SK-N-SH (cell line): ENCODE results near the gene MBP. TPM values are rescaled to one million over a fixed set of nuclear protein-coding genes. Genes with fewer than 3 reads are reported as not detected.

Source experiments
- CTCF ChIA-PET: fragments of 300-600, 350-600 bp; formaldehyde crosslinking; extraction: SDS; loops from one replicate; lab custom pipeline; 2021; lab: Yijun Ruan, JAX
- POLR2A ChIA-PET: fragments of 350-600 bp; sonication (Branson Sonifier 250); formaldehyde crosslinking; extraction: SDS; loops from one replicate; lab custom pipeline; 2020; ENCODE audit warnings: antibody characterized with exemption, inconsistent platforms; lab: Yijun Ruan, JAX
- DNase-seq: peaks from one replicate; pipeline ENCODE4 v3.0.0; 2012
- H2AFZ ChIP-seq: fragments of 200-600 bp; sonication (generic); 2 replicates; pipeline ENCODE4 v1.8.1; 2016; ENCODE audit warnings: antibody characterized with exemption, mild to moderate bottlenecking, low read depth
- H3F3A ChIP-seq: fragments of 200-600 bp; sonication (generic); replicated peaks from 2 replicates; pipeline ENCODE3; 2016; ENCODE audit warnings: antibody characterized with exemption, mild to moderate bottlenecking; ENCODE audit not compliant: insufficient read depth
- H3K27ac ChIP-seq, 2 experiments: fragments of 200-500 bp in 1 of 2; fragments of 200-600 bp in 1 of 2; sonication (Bioruptor generic) in 1 of 2; sonication (generic), shearing (Covaris generic) in 1 of 2; 2 replicates each; pipeline versions ENCODE4 v1.5.1 to v1.6.1; 2014 to 2016; ENCODE audit warnings: low read depth in 2 of 2, inconsistent platforms in 1 of 2, low read length in 1 of 2, mild to moderate bottlenecking in 1 of 2, mixed read lengths in 1 of 2
- H3K27me3 ChIP-seq: fragments of 200-600 bp; sonication (generic), shearing (Covaris generic); 2 replicates; pipeline ENCODE4 v1.6.1; 2016; ENCODE audit warnings: mixed run types; ENCODE audit not compliant: insufficient read depth
- H3K36me3 ChIP-seq, 2 experiments: fragments of 200-500 bp in 1 of 2; fragments of 200-600 bp in 1 of 2; sonication (Bioruptor generic) in 1 of 2; sonication (generic) in 1 of 2; replicated peaks in 1 of 2; 2 replicates each; pipeline versions ENCODE3 to v1.5.1; 2014 to 2016; ENCODE audit warnings: low read length in 1 of 2, mild to moderate bottlenecking in 1 of 2; ENCODE audit not compliant: insufficient read depth in 2 of 2, control insufficient read depth in 1 of 2
- H3K4me1 ChIP-seq, 2 experiments: fragments of 200-500 bp in 1 of 2; fragments of 200-600 bp in 1 of 2; sonication (Bioruptor generic) in 1 of 2; sonication (generic), shearing (Covaris generic) in 1 of 2; 2 replicates each; pipeline versions ENCODE4 v1.5.1 to v1.6.1; 2014 to 2016; ENCODE audit warnings: low read depth in 1 of 2, low read length in 1 of 2, mixed run types in 1 of 2; ENCODE audit not compliant: insufficient read depth in 2 of 2, control insufficient read depth in 1 of 2
- H3K4me2 ChIP-seq: fragments of 200-600 bp; sonication (generic), shearing (Covaris generic); 2 replicates; pipeline ENCODE4 v1.6.1; 2017; ENCODE audit warnings: mixed run types
- H3K4me3 ChIP-seq, 2 experiments: fragments of 200-500 bp in 1 of 2; fragments of 200-600 bp in 1 of 2; sonication (Bioruptor generic) in 1 of 2; sonication (generic), shearing (Covaris generic) in 1 of 2; 2 replicates each; pipeline versions ENCODE4 v1.5.1 to v1.8.1; 2014 to 2016; ENCODE audit warnings: low read depth in 2 of 2, inconsistent platforms in 1 of 2, low read length in 1 of 2, mild to moderate bottlenecking in 1 of 2, mixed read lengths in 1 of 2, moderate library complexity in 1 of 2
- H3K79me2 ChIP-seq: fragments of 200-600 bp; sonication (generic); 2 replicates; pipeline ENCODE4 v1.8.1; 2017; ENCODE audit warnings: mild to moderate bottlenecking; ENCODE audit not compliant: insufficient read depth
- H3K9ac ChIP-seq: fragments of 200-600 bp; sonication (generic); 2 replicates; pipeline ENCODE4 v1.6.1; 2017; ENCODE audit warnings: mixed run types
- H3K9me2 ChIP-seq: fragments of 200-600 bp; sonication (generic); 2 replicates; pipeline ENCODE4 v1.6.1; 2017; ENCODE audit warnings: mixed run types
- H3K9me3 ChIP-seq: fragments of 200-600 bp; sonication (generic); 2 replicates; pipeline ENCODE4 v1.6.1; 2017; ENCODE audit warnings: mixed run types, mild to moderate bottlenecking, moderate library complexity
- H4K20me1 ChIP-seq: fragments of 200-600 bp; sonication (generic); 2 replicates; pipeline ENCODE4 v1.6.1; 2017; ENCODE audit warnings: mild to moderate bottlenecking, mixed run types; ENCODE audit not compliant: insufficient read depth
- ELF1 ChIP-seq: IDR thresholded peaks from 2 replicates; pipeline ENCODE4 v1.4.0; 2012
- EZH2phosphoT487 ChIP-seq: fragments of 200-600 bp; sonication (generic); IDR thresholded peaks from 2 replicates; pipeline ENCODE4 v1.6.1; 2017; ENCODE audit warnings: low read depth, mixed run types, mild to moderate bottlenecking, antibody characterized with exemption, moderate library complexity, borderline replicate concordance
- FOSL2 ChIP-seq: IDR thresholded peaks from 2 replicates; pipeline ENCODE4 v1.4.0; 2012; ENCODE audit warnings: low read depth, mild to moderate bottlenecking, moderate library complexity, borderline replicate concordance
- FOXM1 ChIP-seq: IDR thresholded peaks from 2 replicates; pipeline ENCODE4 v1.4.0; 2012; ENCODE audit warnings: low read depth, mild to moderate bottlenecking
- GABPA ChIP-seq: IDR thresholded peaks from 2 replicates; pipeline ENCODE4 v1.4.0; 2012; ENCODE audit warnings: low read depth, mild to moderate bottlenecking
- GATA2 ChIP-seq: sonication (generic); formaldehyde crosslinking; IDR thresholded peaks from 2 replicates; pipeline ENCODE4 v1.5.0; 2020; ENCODE audit warnings: mild to moderate bottlenecking, missing genetic modification reagents
- IRF3 ChIP-seq: fragments of 150-350 bp; IDR thresholded peaks from 2 replicates; pipeline ENCODE4 v1.6.1; 2016; ENCODE audit warnings: mild to moderate bottlenecking, low read depth, low read length
- MEF2A ChIP-seq: IDR thresholded peaks from 2 replicates; pipeline ENCODE4 v1.4.0; 2012; ENCODE audit warnings: low read depth, borderline replicate concordance
- RCOR1 ChIP-seq: fragments of 150-350 bp; IDR thresholded peaks from 2 replicates; pipeline ENCODE4 v1.6.1; 2017; ENCODE audit warnings: antibody characterized with exemption, low read length
- SIN3A ChIP-seq: IDR thresholded peaks from 2 replicates; pipeline ENCODE4 v1.6.1; 2012; ENCODE audit warnings: low read depth, mild to moderate bottlenecking, low read length, moderate library complexity, borderline replicate concordance
- SMC3 ChIP-seq: IDR thresholded peaks from 2 replicates; pipeline ENCODE4 v1.6.1; 2012; ENCODE audit warnings: low read depth, low read length, improper control_type of control experiment
- TAF1 ChIP-seq: IDR thresholded peaks from 2 replicates; pipeline ENCODE4 v1.6.1; 2012; ENCODE audit warnings: low read depth, mild to moderate bottlenecking, low read length, moderate library complexity, borderline replicate concordance
- TCF12 ChIP-seq: IDR thresholded peaks from 2 replicates; pipeline ENCODE4 v1.4.0; 2012
- ZBTB33 ChIP-seq: IDR thresholded peaks from 2 replicates; pipeline ENCODE4 v1.4.0; 2012; ENCODE audit warnings: low read depth, borderline replicate concordance
- WGBS: methylation state at CpG from one replicate; pipeline ENCODE4 v1.1.6; 2017; ENCODE audit warnings: low lambda C conversion rate; 5-methylcytosine and 5-hydroxymethylcytosine counted together
- polyA plus RNA-seq, 3 experiments: library from polyadenylated mRNA; depleted of rRNA; stranded (reverse); fragments of >200 nt; gene quantifications; 2 replicates each; pipeline ENCODE4 v1.2.3, GENCODE V29; 2012
- TF ChIP-seq, protein P1 (sequence below): IDR thresholded peaks from 2 replicates; pipeline ENCODE4 v1.4.0; 2012; ENCODE audit warnings: low read depth, borderline replicate concordance
- TF ChIP-seq, protein P2 (sequence below): IDR thresholded peaks from 2 replicates; pipeline ENCODE4; 2012

The MBP gene
- polyA plus RNA-seq, 1 of the 3 experiments (the other 2 are of a cell fraction): 1.6 TPM

DNA sequence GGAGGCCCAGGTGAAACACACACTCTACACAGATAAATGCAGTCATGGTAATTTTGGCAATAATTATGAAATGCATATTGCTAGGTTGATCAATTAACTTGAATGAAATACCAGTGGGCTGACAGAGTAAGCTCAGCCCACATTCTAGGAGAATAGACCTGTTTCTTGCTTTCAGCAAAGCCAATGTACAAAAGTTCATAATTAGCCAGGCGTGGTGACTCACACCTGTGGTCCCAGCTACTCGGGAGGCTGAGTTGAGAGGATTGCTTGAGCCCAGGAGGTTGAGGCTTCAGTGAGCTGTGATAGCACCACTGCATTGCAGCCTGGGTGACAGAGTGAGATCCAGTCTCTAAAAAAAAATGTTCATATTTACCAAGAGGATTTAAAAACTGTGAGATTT is 15.7 kb upstream of the MBP start:
- Histone ChIP-seq H3K4me3 (no peak overlapping the region), H3K4me1 (no peaks in the 10 kb centered on the region), H3K27ac (no peak overlapping the region), H3K9me2 (no peaks in the 10 kb centered on the region), H3K36me3 (no peaks in the 10 kb centered on the region), H3F3A (no peaks in the 10 kb centered on the region), H4K20me1 (no peaks in the 10 kb centered on the region), H3K9me3 (no peaks in the 10 kb centered on the region), H2AFZ (no peak overlapping the region), H3K27me3 (no peaks in the 10 kb centered on the region; the same call in 1 of the 2 replicates), H3K79me2 (no peaks in the 10 kb centered on the region), H3K4me2 (no peak overlapping the region), H3K9ac (no peak overlapping the region)
- 90% methylated on average over 2 of the region's 2 CpGs for WGBS
- ChIA-PET CTCF (interaction anchor here (0.9 kb wide), 1 partner anchor 165 kb away, joined by 3 read pairs; no protein-coding TSS in a partner anchor), POLR2A (interaction anchor here (1.9 kb wide), 1 partner anchor 10 kb away, joined by 4 read pairs; no protein-coding TSS in a partner anchor)
- TF ChIP-seq FOXM1: no peak
- TF ChIP-seq, protein P1, sequence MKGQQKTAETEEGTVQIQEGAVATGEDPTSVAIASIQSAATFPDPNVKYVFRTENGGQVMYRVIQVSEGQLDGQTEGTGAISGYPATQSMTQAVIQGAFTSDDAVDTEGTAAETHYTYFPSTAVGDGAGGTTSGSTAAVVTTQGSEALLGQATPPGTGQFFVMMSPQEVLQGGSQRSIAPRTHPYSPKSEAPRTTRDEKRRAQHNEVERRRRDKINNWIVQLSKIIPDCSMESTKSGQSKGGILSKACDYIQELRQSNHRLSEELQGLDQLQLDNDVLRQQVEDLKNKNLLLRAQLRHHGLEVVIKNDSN: no peak
- TF ChIP-seq GATA2 (CRISPR knock-in tag): no peak
- no peak for TF ChIP-seq IRF3
- TF ChIP-seq MEF2A: no peak
- TF ChIP-seq SMC3: no peak
- no peak for TF ChIP-seq GABPA
- TF ChIP-seq TAF1: no peak
- TF ChIP-seq RCOR1: no peak
- no peak for TF ChIP-seq ZBTB33
- no peak for TF ChIP-seq ELF1
- no peak for TF ChIP-seq EZH2phosphoT487
- TF ChIP-seq SIN3A: no peak
- no peak for DNase-seq

DNA sequence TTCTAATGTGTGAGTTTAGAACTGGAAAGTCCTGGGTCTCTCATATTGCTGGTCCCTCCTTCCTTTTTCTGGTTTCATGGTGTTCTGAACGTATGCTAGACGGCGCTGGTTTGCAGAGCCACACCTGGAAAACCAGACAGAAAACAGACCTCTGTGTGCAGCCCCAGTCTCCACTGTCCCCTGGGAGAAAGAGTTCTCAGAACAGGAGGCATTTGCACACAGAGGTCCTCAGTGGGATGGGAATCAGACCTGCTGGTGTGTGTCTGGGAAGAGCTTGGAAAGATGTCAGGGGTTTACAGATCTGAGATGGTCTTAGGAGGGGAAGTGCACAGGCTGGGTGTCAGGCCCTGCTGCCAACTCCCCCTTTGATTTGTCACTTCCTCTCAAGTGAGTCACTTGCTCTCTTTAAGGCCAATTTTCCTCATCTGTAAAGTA is 14.9 kb upstream of the MBP start:
- H3K4me2 ChIP-seq: no peak overlapping the region
- H3K4me3 ChIP-seq: no peak overlapping the region
- H3K27me3 ChIP-seq: no peaks in the 10 kb centered on the region; the same call in 1 of the 2 replicates
- no peaks in the 10 kb centered on the region for H3F3A ChIP-seq
- H3K4me1 ChIP-seq: no peaks in the 10 kb centered on the region
- 73% methylated on average over 3 of the region's 3 CpGs for WGBS
- H3K9me2 ChIP-seq: no peaks in the 10 kb centered on the region
- H4K20me1 ChIP-seq: no peaks in the 10 kb centered on the region
- no peak overlapping the region for H3K9ac ChIP-seq
- H3K27ac ChIP-seq: no peak overlapping the region
- DNase-seq: no peak
- POLR2A ChIA-PET: interaction anchor here (1.9 kb wide), 1 partner anchor 9 kb away, joined by 4 read pairs; no protein-coding TSS in a partner anchor
- no peak overlapping the region for H2AFZ ChIP-seq
- peak; percentile 18; the same call in 1 of the 2 replicates for TF ChIP-seq TCF12
- TF ChIP-seq, protein P2, sequence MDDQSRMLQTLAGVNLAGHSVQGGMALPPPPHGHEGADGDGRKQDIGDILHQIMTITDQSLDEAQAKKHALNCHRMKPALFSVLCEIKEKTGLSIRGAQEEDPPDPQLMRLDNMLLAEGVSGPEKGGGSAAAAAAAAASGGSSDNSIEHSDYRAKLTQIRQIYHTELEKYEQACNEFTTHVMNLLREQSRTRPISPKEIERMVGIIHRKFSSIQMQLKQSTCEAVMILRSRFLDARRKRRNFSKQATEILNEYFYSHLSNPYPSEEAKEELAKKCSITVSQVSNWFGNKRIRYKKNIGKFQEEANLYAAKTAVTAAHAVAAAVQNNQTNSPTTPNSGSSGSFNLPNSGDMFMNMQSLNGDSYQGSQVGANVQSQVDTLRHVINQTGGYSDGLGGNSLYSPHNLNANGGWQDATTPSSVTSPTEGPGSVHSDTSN: peak; percentile 20; the same call in 1 of the 2 replicates
- TF ChIP-seq ZBTB33: no peak
- peak; percentile 18; the same call in 1 of the 2 replicates for TF ChIP-seq FOSL2
- CTCF ChIA-PET: interaction anchor here (0.9 kb wide), 1 partner anchor 164 kb away, joined by 3 read pairs; no protein-coding TSS in a partner anchor
- no peaks in the 10 kb centered on the region for H3K9me3 ChIP-seq
- no peaks in the 10 kb centered on the region for H3K36me3 ChIP-seq
- no peaks in the 10 kb centered on the region for H3K79me2 ChIP-seq
